Measurements from ENCODE around the gene NFIC. TPM values are rescaled to one million over a fixed set of nuclear protein-coding genes. Genes with fewer than 3 reads are reported as not detected.

Gene NFIC
- total RNA-seq, 2 experiments from 2014 or later, result 1.5 to 1.7 TPM

DNA sequence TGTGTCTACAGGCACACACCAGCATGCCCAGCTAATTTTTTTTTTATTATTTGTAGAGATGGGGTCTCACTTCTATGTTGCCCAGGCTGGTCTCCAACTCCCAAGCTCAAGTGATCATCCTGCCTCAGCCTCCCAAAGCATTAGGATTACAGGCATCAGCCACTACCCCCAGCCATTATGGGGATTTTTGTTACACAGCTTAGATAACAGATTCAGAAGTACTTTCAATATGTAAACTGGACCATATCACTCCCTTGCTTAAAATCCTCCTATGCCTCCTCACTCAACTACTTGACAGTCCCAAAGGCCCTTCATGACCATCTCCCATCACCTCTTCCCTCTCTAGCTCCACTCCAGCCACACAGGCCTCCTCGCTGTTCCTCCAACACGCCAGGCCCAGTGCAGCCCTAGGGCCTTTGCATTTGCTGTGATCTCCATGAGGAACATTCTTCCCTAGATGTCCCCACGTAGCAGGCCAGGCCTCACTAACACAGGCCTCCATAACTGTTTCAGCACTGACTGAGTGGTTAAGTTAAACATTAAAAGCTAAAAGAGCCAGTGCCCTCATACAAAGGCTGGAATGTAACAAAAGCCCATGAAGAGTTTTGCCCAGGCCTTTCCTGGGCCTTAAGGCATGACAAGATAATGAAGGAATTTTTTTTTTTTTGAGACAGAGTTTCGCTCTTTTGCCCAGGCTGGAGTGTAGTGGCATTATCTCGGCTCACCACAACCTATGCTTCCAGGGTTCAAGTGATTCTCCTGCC, 131.6 kb downstream of the NFIC start:
- CTCF ChIA-PET (ENCODE audit: unreplicated experiment), result no interaction called here
- H3K79me2 ChIP-seq (ENCODE audit: insufficient read depth, low read depth, low read length), result peaks cover 20% of the 10 kb centered on the region
- peaks cover 38% of the 10 kb centered on the region for H3K36me3 ChIP-seq (ENCODE audit: insufficient read depth, low read length)
- no peaks in the 10 kb centered on the region for H3K9me2 ChIP-seq (ENCODE audit: insufficient read depth, low read length)
- peaks cover 16% of the 10 kb centered on the region for H3K4me1 ChIP-seq (ENCODE audit: insufficient read depth, low read length, poor library complexity, severe bottlenecking)
- H3K9me3 ChIP-seq (ENCODE audit: low read length), result no peaks in the 10 kb centered on the region
- no peak overlapping the region for H3K4me2 ChIP-seq (ENCODE audit: low read length)
- H2AFZ ChIP-seq (ENCODE audit: low read length), result no peak overlapping the region
- no peak overlapping the region for H3K27ac ChIP-seq (ENCODE audit: low read depth, low read length, poor library complexity, severe bottlenecking)
- BruUV-seq (replicated peaks), result no TSS peak
- DNase-seq (ENCODE audit: low spot score), result no peak
- H3K4me3 ChIP-seq (ENCODE audit: low read depth, low read length, poor library complexity, severe bottlenecking), result no peak overlapping the region
- no peaks in the 10 kb centered on the region for H4K20me1 ChIP-seq (ENCODE audit: insufficient read depth, low read length)
- intact Hi-C loops (cut with micrococcal nuclease; ENCODE audit: unreplicated experiment), result no loop called here
- TF ChIP-seq EZH2phosphoT487 (IDR thresholded peaks at IDR 0.05; ENCODE audit: borderline replicate concordance, low read depth, low read length), result no peak
- TF ChIP-seq, protein P1, sequence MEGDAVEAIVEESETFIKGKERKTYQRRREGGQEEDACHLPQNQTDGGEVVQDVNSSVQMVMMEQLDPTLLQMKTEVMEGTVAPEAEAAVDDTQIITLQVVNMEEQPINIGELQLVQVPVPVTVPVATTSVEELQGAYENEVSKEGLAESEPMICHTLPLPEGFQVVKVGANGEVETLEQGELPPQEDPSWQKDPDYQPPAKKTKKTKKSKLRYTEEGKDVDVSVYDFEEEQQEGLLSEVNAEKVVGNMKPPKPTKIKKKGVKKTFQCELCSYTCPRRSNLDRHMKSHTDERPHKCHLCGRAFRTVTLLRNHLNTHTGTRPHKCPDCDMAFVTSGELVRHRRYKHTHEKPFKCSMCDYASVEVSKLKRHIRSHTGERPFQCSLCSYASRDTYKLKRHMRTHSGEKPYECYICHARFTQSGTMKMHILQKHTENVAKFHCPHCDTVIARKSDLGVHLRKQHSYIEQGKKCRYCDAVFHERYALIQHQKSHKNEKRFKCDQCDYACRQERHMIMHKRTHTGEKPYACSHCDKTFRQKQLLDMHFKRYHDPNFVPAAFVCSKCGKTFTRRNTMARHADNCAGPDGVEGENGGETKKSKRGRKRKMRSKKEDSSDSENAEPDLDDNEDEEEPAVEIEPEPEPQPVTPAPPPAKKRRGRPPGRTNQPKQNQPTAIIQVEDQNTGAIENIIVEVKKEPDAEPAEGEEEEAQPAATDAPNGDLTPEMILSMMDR (conservative IDR thresholded peaks at IDR 0.05; ENCODE audit: low read length), result no peak
- POLR2A ChIA-PET, result no interaction called here

DNA sequence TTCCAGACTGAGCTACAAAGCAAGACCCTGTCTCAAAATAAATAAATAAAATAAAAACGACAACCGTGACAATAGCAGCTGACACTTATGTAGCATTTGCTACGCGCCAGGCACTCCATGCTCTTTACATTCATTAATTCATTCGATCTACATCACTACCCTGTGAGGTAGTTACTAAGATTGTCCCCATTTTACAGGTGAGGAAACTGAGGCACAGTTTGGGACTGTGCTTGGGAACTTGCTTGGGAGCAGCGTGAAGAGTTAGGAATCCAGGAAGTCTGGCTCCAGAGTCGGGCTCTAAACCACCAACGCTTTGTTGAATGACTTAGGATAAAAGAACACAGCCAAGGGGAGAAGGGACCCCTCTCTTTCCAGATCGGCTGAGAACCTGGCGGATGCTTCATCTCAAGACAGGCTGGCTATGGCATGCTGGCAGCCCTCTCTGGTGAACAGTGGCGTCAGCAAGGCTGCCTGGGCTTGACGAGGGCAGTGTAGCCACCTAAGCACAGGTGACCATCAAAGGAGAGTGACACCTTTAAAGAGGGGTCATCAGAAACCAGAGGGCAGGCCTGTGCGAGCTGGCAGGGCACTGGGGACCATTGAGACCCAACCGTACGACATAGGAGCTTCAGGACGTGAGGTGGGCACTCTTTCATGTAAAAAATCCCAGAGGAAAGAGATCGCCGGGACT, 133.5 kb downstream of the NFIC start:
- TSS peak; percentile 78 for BruUV-seq (replicated peaks)
- no peak for DNase-seq (ENCODE audit: low spot score)
- Histone ChIP-seq H4K20me1 (ENCODE audit: insufficient read depth, low read length) (no peaks in the 10 kb centered on the region), H3K4me2 (ENCODE audit: low read length) (peak overlapping the region; percentile 89), H3K9me3 (ENCODE audit: low read length) (no peaks in the 10 kb centered on the region), H3K79me2 (ENCODE audit: insufficient read depth, low read depth, low read length) (peaks cover 20% of the 10 kb centered on the region), H3K4me3 (ENCODE audit: low read depth, low read length, poor library complexity, severe bottlenecking) (peak overlapping the region; percentile 97), H3K27ac (ENCODE audit: low read depth, low read length, poor library complexity, severe bottlenecking) (peak overlapping the region; percentile 49), H3K9me2 (ENCODE audit: insufficient read depth, low read length) (no peaks in the 10 kb centered on the region), H2AFZ (ENCODE audit: low read length) (peak overlapping the region; percentile 85; the same call in 1 of the 2 replicates), H3K36me3 (ENCODE audit: insufficient read depth, low read length) (peaks cover 25% of the 10 kb centered on the region), H3K4me1 (ENCODE audit: insufficient read depth, low read length, poor library complexity, severe bottlenecking) (peaks cover 22% of the 10 kb centered on the region)
- intact Hi-C loops (cut with micrococcal nuclease; ENCODE audit: unreplicated experiment), result no loop called here
- TF ChIP-seq, protein P1 (conservative IDR thresholded peaks at IDR 0.05; ENCODE audit: low read length), result no peak
- no peak for TF ChIP-seq EZH2phosphoT487 (IDR thresholded peaks at IDR 0.05; ENCODE audit: borderline replicate concordance, low read depth, low read length)
- POLR2A ChIA-PET, result no interaction called here
- CTCF ChIA-PET (ENCODE audit: unreplicated experiment), result no interaction called here
